H54 (cell line): ENCODE measurements around the gene ARMH3.

Source experiments
- DNase-seq: peaks from one replicate; pipeline ENCODE4 v3.0.0; 2011; ENCODE audit warnings: low spot score, mixed read lengths; ENCODE audit not compliant: insufficient read length
- FAIRE-seq: peaks from 3 replicates; lab custom pipeline; 2011; peaks lifted over from hg19 to GRCh38; lab: Jason Lieb, UNC
- POLR2A ChIP-seq: IDR thresholded peaks from 2 replicates; pipeline ENCODE4 v1.6.1; 2011; ENCODE audit warnings: low read depth, mild to moderate bottlenecking, low read length

The ARMH3 gene

GRCh38 chr10:101960879-101961395 lies 95.0 kb downstream of the ARMH3 start:
- TF ChIP-seq POLR2A = no peak
- DNase-seq (no peak), FAIRE-seq (no peak)

- DNase-seq (no peak), FAIRE-seq (no peak)
- TF ChIP-seq POLR2A = no peak
Measured at GRCh38 chr10:101959346-101959916, 96.5 kb downstream of the ARMH3 start.

GRCh38 chr10:101958691-101959090 lies 97.3 kb downstream of the ARMH3 start:
- no peak for DNase-seq
- no peak for FAIRE-seq
- TF ChIP-seq POLR2A = no peak

- FAIRE-seq (no peak), DNase-seq (no peak)
- TF ChIP-seq POLR2A = no peak
Measured at GRCh38 chr10:101956898-101957297, 99.1 kb downstream of the ARMH3 start.

GRCh38 chr10:101956117-101956516 lies 99.9 kb downstream of the ARMH3 start:
- TF ChIP-seq POLR2A = no peak
- DNase-seq = no peak
- no peak for FAIRE-seq

GRCh38 chr10:101952191-101952590 lies 103.8 kb downstream of the ARMH3 start:
- no peak for TF ChIP-seq POLR2A
- FAIRE-seq (peak; percentile 11), DNase-seq (no peak)

GRCh38 chr10:101950213-101950612 lies 105.8 kb downstream of the ARMH3 start:
- peak; percentile 43 for FAIRE-seq
- no peak for DNase-seq
- TF ChIP-seq POLR2A = no peak

GRCh38 chr10:101941871-101942270 lies 114.1 kb downstream of the ARMH3 start:
- no peak for TF ChIP-seq POLR2A
- FAIRE-seq (no peak), DNase-seq (no peak)

- no peak for DNase-seq
- no peak for FAIRE-seq
- no peak for TF ChIP-seq POLR2A
Measured at GRCh38 chr10:101940916-101941315, 115.1 kb downstream of the ARMH3 start.

- DNase-seq (no peak), FAIRE-seq (no peak)
- no peak for TF ChIP-seq POLR2A
Measured at GRCh38 chr10:101939729-101940128, 116.2 kb downstream of the ARMH3 start.

- peak; percentile 53 for FAIRE-seq
- DNase-seq = no peak
- no peak for TF ChIP-seq POLR2A
Measured at GRCh38 chr10:101939008-101939648, 116.8 kb downstream of the ARMH3 start.

- no peak for TF ChIP-seq POLR2A
- peak; percentile 92 for FAIRE-seq
- DNase-seq = peak; percentile 46
Measured at GRCh38 chr10:101938305-101939007, 117.5 kb downstream of the ARMH3 start.

GRCh38 chr10:101935431-101935830 lies 120.5 kb downstream of the ARMH3 start:
- TF ChIP-seq POLR2A = no peak
- FAIRE-seq = no peak
- DNase-seq = no peak

- FAIRE-seq (no peak), DNase-seq (no peak)
- no peak for TF ChIP-seq POLR2A
Measured at GRCh38 chr10:101934686-101935305, 121.2 kb downstream of the ARMH3 start.
